GM21529 (cell line): ENCODE results near the gene MYRF.

ENCODE experiments used
- ATAC-seq: cut with Tn5 transposase; IDR thresholded peaks from one replicate; pipeline ENCODE4 v1.9.1; 2021; ENCODE audit not compliant: unreplicated experiment

Gene MYRF

GRCh38 chr11:61752117-61752924, at the start of gene MYRF:
Gene MYRF (plus strand): TSS chr11:61752636. CDS start chr11:61752745, 109 bp downstream.
- peak; percentile 35 for ATAC-seq

- ATAC-seq: no peak
Measured at GRCh38 chr11:61702701-61703312, 49.6 kb upstream of the MYRF start.

GRCh38 chr11:61704838-61705237, 47.6 kb upstream of the MYRF start:
- no peak for ATAC-seq

- ATAC-seq: no peak
Measured at GRCh38 chr11:61706452-61707400, 45.7 kb upstream of the MYRF start.

- ATAC-seq: no peak
Measured at GRCh38 chr11:61707574-61707973, 44.9 kb upstream of the MYRF start.

- ATAC-seq: no peak
Measured at GRCh38 chr11:61709110-61709509, 43.3 kb upstream of the MYRF start.

GRCh38 chr11:61709572-61709971, 42.9 kb upstream of the MYRF start:
- no peak for ATAC-seq

GRCh38 chr11:61710019-61710418, 42.4 kb upstream of the MYRF start:
- ATAC-seq: no peak

GRCh38 chr11:61711037-61711436, 41.4 kb upstream of the MYRF start:
- no peak for ATAC-seq

GRCh38 chr11:61711498-61711897, 40.9 kb upstream of the MYRF start:
- ATAC-seq: no peak

- no peak for ATAC-seq
Measured at GRCh38 chr11:61712314-61712713, 40.1 kb upstream of the MYRF start.

- ATAC-seq: no peak
Measured at GRCh38 chr11:61712846-61713245, 39.6 kb upstream of the MYRF start.

GRCh38 chr11:61713464-61713863, 39.0 kb upstream of the MYRF start:
- ATAC-seq: no peak

- ATAC-seq: no peak
Measured at GRCh38 chr11:61713906-61714305, 38.5 kb upstream of the MYRF start.

- no peak for ATAC-seq
Measured at GRCh38 chr11:61714316-61714715, 38.1 kb upstream of the MYRF start.

GRCh38 chr11:61714916-61715315, 37.5 kb upstream of the MYRF start:
- ATAC-seq: no peak

- no peak for ATAC-seq
Measured at GRCh38 chr11:61715867-61716266, 36.6 kb upstream of the MYRF start.

- ATAC-seq: no peak
Measured at GRCh38 chr11:61716478-61717285, 35.8 kb upstream of the MYRF start.

- no peak for ATAC-seq
Measured at GRCh38 chr11:61717286-61718033, 35.0 kb upstream of the MYRF start.

GRCh38 chr11:61718046-61718531, 34.3 kb upstream of the MYRF start:
- ATAC-seq: no peak
